ENCODE data around the gene TANGO2.

- TF ChIP-seq CTCF (IDR thresholded peaks at IDR 0.05 in 8 of 11, conservative IDR thresholded peaks at IDR 0.05 in 3 of 11) (no peak), POLR2A (IDR thresholded peaks at IDR 0.05) (no peak)
Observed at GRCh38 chr22:20066617-20067383, 45.9 kb downstream of the TANGO2 start.
